ENCODE measurements around the gene NSMCE1.

GRCh38 chr16:27242398-27242797 lies 26.2 kb downstream of the NSMCE1 start:
- TF ChIP-seq CTCF (IDR thresholded peaks at IDR 0.05), result no peak
- no peak for TF ChIP-seq EP300 (IDR thresholded peaks at IDR 0.05; ENCODE audit: low read depth)

Data from transverse colon (tissue), 3 donors.